Thyroid gland (tissue), 4 donors: Measurements from ENCODE around the gene SLX4. TPM values are rescaled to one million over a fixed set of nuclear protein-coding genes. Genes with fewer than 3 reads are reported as not detected.

Experiments
- DNase-seq, 2 donors: peaks; one replicate each; pipeline ENCODE4 v3.0.0-alpha.2; 2019
- H3K27ac ChIP-seq, 3 donors: fragments of 200-600 bp; sonication (generic); 1 replicate in 2 of 3; 2 replicates in 1 of 3; pipeline ENCODE4 v1.5.1; 2016 to 2019; ENCODE audit warnings: mild to moderate bottlenecking in 1 of 3, moderate library complexity in 1 of 3
- H3K27me3 ChIP-seq: fragments of 200-600 bp; sonication (generic); one replicate; pipeline ENCODE4 v1.5.1; 2019
- H3K36me3 ChIP-seq, 2 donors: fragments of 200-600 bp; sonication (generic); one replicate each; pipeline ENCODE4 v1.5.1; 2016 to 2019
- H3K4me1 ChIP-seq, 2 donors: fragments of 200-600 bp; sonication (generic); one replicate each; pipeline ENCODE4 v1.5.1; 2017 to 2019
- H3K4me3 ChIP-seq, 3 donors: fragments of 200-600 bp; sonication (generic); replicated peaks in 1 of 3; 1 replicate in 2 of 3; 2 replicates in 1 of 3; pipeline ENCODE4 v1.5.1; 2016; ENCODE audit warnings: mild to moderate bottlenecking in 1 of 3
- H3K9me3 ChIP-seq: fragments of 200-600 bp; sonication (generic); one replicate; pipeline ENCODE4 v1.5.1; 2017
- CTCF ChIP-seq, 6 experiments: fragments of 200-600 bp in 3 of 6; fragments of 450-650 bp in 3 of 6; sonication (generic) in 3 of 6; IDR thresholded peaks; one replicate each; pipeline ENCODE4 v1.5.1; 2016 to 2019; ENCODE audit warnings: antibody characterized with exemption in 6 of 6, mild to moderate bottlenecking in 2 of 6, inconsistent platforms in 1 of 6, moderate library complexity in 1 of 6
- POLR2A ChIP-seq, 2 donors: fragments of 450-650 bp; IDR thresholded peaks; one replicate each; pipeline ENCODE4 v1.6.1; 2017; ENCODE audit warnings: antibody characterized with exemption in 2 of 2, mild to moderate bottlenecking in 2 of 2, moderate library complexity in 1 of 2
- WGBS, 2 donors: methylation state at CpG; one replicate each; pipeline ENCODE4 v1.1.5; 2017; 5-methylcytosine and 5-hydroxymethylcytosine counted together
- intact Hi-C: fragments of 100-400 bp; cut with DNase I; formaldehyde crosslinking; loops from one replicate; pipeline ENCODE4 v1.15.1; 2023
- total RNA-seq, 4 donors: library from RNA; depleted of rRNA; stranded (reverse); fragments of >200 nt; gene quantifications; one replicate each; pipeline ENCODE4 v1.2.3, GENCODE V29; 2016

SLX4 gene
- total RNA-seq, 4 donors from 2014 or later = 2.7 to 4.9 (median 4.5) TPM

DNA sequence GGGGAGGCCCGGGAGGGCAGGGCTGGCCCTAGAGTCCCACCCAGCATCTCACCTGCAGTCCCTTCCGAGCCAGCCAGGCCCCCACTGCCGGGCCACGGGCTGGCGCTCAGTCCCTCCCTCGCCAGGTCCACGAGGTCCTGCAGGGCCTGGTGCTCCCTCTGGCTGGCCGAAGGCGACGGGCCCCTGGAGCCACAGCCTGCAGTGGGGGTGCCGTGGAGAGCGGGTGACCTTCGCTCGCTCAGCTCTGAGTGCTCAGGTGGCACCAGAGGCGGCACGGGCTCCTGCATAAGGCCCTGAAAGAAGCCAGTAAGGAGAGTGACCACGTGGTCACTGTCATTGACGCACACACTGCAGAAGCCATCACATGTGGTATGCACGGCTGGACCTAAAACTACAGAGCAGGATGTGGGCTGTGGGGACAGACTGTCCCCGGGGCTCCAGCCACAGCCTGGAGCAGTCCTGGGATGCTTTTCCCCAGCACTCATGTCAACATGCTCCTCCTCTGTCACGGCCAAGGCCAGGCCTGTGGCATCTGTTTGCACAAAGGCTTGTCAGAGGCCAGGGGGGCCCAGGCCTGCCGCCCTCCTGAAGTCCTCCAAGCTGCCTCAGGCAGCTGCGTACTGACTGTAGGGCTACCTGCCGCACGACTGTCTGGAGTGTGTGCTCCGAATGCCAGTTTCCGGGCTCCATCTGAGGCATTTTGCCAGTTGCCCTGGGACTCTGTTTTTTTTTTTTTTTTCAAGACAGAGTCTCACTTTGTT, 15.1 kb downstream of the SLX4 start:
- H3K36me3 ChIP-seq = peaks cover 0 to 6% of the 10 kb centered on the region in 2 donors
- TF ChIP-seq CTCF (IDR thresholded peaks at IDR 0.05) (no peak), POLR2A (IDR thresholded peaks at IDR 0.05) (no peak)
- H3K9me3 ChIP-seq = no peaks in the 10 kb centered on the region
- H3K27me3 ChIP-seq = no peaks in the 10 kb centered on the region
- H3K4me1 ChIP-seq = no peaks in the 10 kb centered on the region
- 93 to 95% methylated on average over 15 to 16 of the region's 27 CpGs for WGBS, 2 donors
- H3K27ac ChIP-seq = no peak overlapping the region
- no peak overlapping the region for H3K4me3 ChIP-seq
- no peak for DNase-seq
- intact Hi-C loops = no loop called here

DNA sequence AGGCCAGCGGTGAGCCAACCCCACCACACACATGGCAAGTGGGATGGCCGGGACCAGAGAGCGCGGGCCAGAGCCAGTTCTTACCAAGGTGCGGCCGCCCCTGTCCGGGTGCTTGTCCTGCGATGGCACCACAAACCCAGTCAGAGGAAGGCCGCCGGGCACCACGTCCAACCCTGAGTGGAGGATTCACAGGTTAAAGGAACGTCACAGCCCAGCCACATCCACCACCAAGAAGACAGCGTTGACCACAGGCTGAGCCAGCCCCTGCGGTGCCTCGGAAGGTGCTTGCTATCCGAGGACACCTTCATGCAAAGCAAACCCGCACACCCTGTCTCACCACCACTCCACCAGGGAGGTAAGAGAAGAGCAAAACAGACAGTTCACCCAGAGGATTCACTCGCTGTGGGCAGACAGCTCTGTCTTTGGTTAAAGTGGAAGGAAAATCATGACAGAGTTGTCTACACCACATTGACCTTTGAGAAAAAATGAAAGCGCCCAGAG, 15.8 kb downstream of the SLX4 start:
- 95 to 98% methylated on average over 11 to 18 of the region's 19 CpGs for WGBS, 2 donors
- no peak for DNase-seq
- H3K36me3 ChIP-seq = no peaks in the 10 kb centered on the region

GRCh38 chr16:3595110-3595486, 16.3 kb downstream of the SLX4 start:
- TF ChIP-seq POLR2A (IDR thresholded peaks at IDR 0.05) = no peak
- TF ChIP-seq CTCF (IDR thresholded peaks at IDR 0.05) = no peak
- intact Hi-C loops = no loop called here
- no peaks in the 10 kb centered on the region for H3K36me3 ChIP-seq

More for the DNA sequence above, 15.8 kb downstream of the SLX4 start:
- H3K27ac ChIP-seq = no peak overlapping the region
- no peak overlapping the region for H3K4me3 ChIP-seq
- H3K9me3 ChIP-seq = no peaks in the 10 kb centered on the region
- no peak for TF ChIP-seq CTCF (IDR thresholded peaks at IDR 0.05)
- TF ChIP-seq POLR2A (IDR thresholded peaks at IDR 0.05) = no peak
- H3K27me3 ChIP-seq = no peaks in the 10 kb centered on the region
- intact Hi-C loops = no loop called here
- no peaks in the 10 kb centered on the region for H3K4me1 ChIP-seq

DNA sequence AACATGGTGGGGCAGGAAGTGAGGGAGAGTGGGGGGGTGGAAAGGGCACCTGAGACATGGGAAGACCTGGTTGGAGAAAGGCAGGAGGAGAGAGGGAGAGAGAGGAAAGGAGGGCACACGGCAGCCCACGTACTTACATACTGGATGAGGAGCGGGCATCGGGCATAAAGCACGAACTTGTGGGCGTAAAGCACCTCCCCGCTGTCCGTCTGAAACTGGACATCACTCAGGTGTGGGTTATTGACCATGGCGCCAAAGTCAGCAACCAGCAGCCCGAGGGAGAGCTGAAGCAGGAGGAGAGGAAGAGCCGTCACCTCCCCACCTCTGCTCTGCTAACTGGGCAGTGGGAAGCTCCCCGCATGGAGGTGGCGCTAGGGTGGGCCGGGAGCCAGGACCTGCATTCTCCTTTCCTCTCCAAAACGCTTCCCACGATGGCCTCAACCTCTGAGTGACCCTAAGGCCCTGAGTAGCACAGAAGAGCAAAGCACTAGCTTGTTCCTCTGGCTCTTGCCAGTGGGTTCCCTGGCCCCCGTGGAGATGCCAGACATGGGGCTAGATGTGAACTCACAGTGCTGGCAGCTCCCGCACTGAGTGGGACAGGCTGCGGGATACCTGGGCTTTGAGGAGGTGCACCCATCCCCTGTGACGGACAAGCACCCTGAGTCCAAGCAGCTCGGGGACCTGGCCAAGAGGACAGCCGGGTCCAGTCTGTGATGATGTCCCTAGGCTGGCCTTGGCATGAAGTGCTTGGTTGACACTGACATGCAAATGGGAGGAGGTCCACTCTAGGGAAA, 16.9 kb downstream of the SLX4 start:
- 90 to 91% methylated on average over 21 to 22 of the region's 22 CpGs for WGBS, 2 donors
- no peaks in the 10 kb centered on the region for H3K36me3 ChIP-seq

More at GRCh38 chr16:3595110-3595486, 16.3 kb downstream of the SLX4 start:
- H3K27me3 ChIP-seq = no peaks in the 10 kb centered on the region
- no peak for DNase-seq
- no peak overlapping the region for H3K27ac ChIP-seq
- H3K9me3 ChIP-seq = no peaks in the 10 kb centered on the region
- no peak overlapping the region for H3K4me3 ChIP-seq
- H3K4me1 ChIP-seq = no peaks in the 10 kb centered on the region
- WGBS, 2 donors = 95% methylated on average over 4 to 10 of the region's 11 CpGs

More for the DNA sequence above, 16.9 kb downstream of the SLX4 start:
- H3K4me1 ChIP-seq = no peaks in the 10 kb centered on the region
- H3K4me3 ChIP-seq = no peak overlapping the region
- H3K27me3 ChIP-seq = no peaks in the 10 kb centered on the region
- TF ChIP-seq POLR2A (IDR thresholded peaks at IDR 0.05) (no peak), CTCF (IDR thresholded peaks at IDR 0.05) (no peak)
- H3K9me3 ChIP-seq = no peaks in the 10 kb centered on the region
- no peak for DNase-seq
- intact Hi-C loops = no loop called here
- H3K27ac ChIP-seq = no peak overlapping the region
